Endothelial cell of umbilical vein (primary cell): ENCODE results near the gene TRAPPC3. TPM values are rescaled to one million over a fixed set of nuclear protein-coding genes. Genes with fewer than 3 reads are reported as not detected.

ENCODE experiments used
- BruUV-seq: library from RNA; stranded (reverse); fragments of 400-500 nt; replicated peaks from 2 replicates; lab custom pipeline; 2021; lab: Mats Ljungman, UMichigan
- CTCF ChIA-PET: fragments of 300-600, 350-600 bp; sonication (Branson Sonifier 250); formaldehyde crosslinking; loops from one replicate; lab custom pipeline; 2021; ENCODE audit warnings: antibody characterized with exemption, inconsistent platforms; lab: Charles Lee
- POLR2A ChIA-PET: fragments of 300-600, 350-600 bp; sonication (Branson Sonifier 250); formaldehyde crosslinking; loops from one replicate; lab custom pipeline; 2021; ENCODE audit warnings: antibody characterized with exemption, inconsistent platforms; lab: Charles Lee
- DNase-seq: peaks from one replicate; pipeline ENCODE4 v3.0.0-alpha.2; 2011; ENCODE audit warnings: low read depth, low spot score
- FAIRE-seq: peaks from 2 replicates; lab custom pipeline; 2011; peaks lifted over from hg19 to GRCh38; lab: Jason Lieb, UNC
- H2AFZ ChIP-seq: 2 replicates; pipeline ENCODE4 v1.6.0; 2012; ENCODE audit warnings: low read depth, low read length, control low read depth, inconsistent platforms
- H3K27ac ChIP-seq: 2 replicates; pipeline ENCODE4 v1.5.1; 2011; ENCODE audit warnings: low read depth, mild to moderate bottlenecking, control low read depth, low read length, moderate library complexity; ENCODE audit not compliant: insufficient read depth
- H3K27me3 ChIP-seq, 2 experiments: 2 replicates each; pipeline versions ENCODE4 v1.6.0 to v1.6.1; 2011; ENCODE audit warnings: low read length in 2 of 2, mixed read lengths in 1 of 2; ENCODE audit not compliant: control insufficient read depth in 2 of 2, insufficient read depth in 2 of 2
- H3K36me3 ChIP-seq, 2 experiments: 2 replicates in 1 of 2; 3 replicates in 1 of 2; pipeline ENCODE4 v1.5.1; 2011; ENCODE audit warnings: low read length in 2 of 2, mild to moderate bottlenecking in 1 of 2, moderate library complexity in 1 of 2; ENCODE audit not compliant: control insufficient read depth in 2 of 2, insufficient read depth in 2 of 2; ENCODE audit errors: extremely low read depth in 1 of 2
- H3K4me1 ChIP-seq: 3 replicates; pipeline ENCODE4 v1.5.1; 2011; ENCODE audit warnings: mild to moderate bottlenecking, low read length; ENCODE audit not compliant: control insufficient read depth, insufficient read depth; ENCODE audit errors: extremely low read depth
- H3K4me2 ChIP-seq: 2 replicates; pipeline ENCODE4 v1.6.1; 2011; ENCODE audit warnings: low read length, control low read depth, mixed read lengths; ENCODE audit not compliant: insufficient read depth
- H3K4me3 ChIP-seq, 3 experiments: fragments of 200-600 bp in 1 of 3; sonication (generic), shearing (Covaris generic) in 1 of 3; replicated peaks in 1 of 3; 2 replicates each; pipeline ENCODE4 v1.5.1; 2011 to 2016; ENCODE audit warnings: control low read depth in 3 of 3, low read length in 3 of 3, mild to moderate bottlenecking in 2 of 3, inconsistent platforms in 1 of 3, low read depth in 1 of 3, moderate library complexity in 1 of 3; ENCODE audit not compliant: insufficient read depth in 1 of 3
- H3K79me2 ChIP-seq: 2 replicates; pipeline ENCODE4 v1.6.0; 2012; ENCODE audit warnings: low read length, inconsistent platforms; ENCODE audit not compliant: control insufficient read depth, insufficient read depth
- H3K9ac ChIP-seq: replicated peaks from 2 replicates; pipeline ENCODE3; 2011; ENCODE audit warnings: low read length, control low read depth; ENCODE audit not compliant: insufficient read depth; ENCODE audit errors: extremely low read depth
- H3K9me1 ChIP-seq: replicated peaks from 3 replicates; pipeline ENCODE4 v1.6.0; 2011; ENCODE audit warnings: mild to moderate bottlenecking, low read length; ENCODE audit not compliant: control insufficient read depth, insufficient read depth; ENCODE audit errors: extremely low read depth
- H3K9me3 ChIP-seq: replicated peaks from 2 replicates; pipeline ENCODE4 v1.5.1; 2012; ENCODE audit warnings: low read length, inconsistent platforms; ENCODE audit not compliant: control insufficient read depth, insufficient read depth
- H4K20me1 ChIP-seq: replicated peaks from 2 replicates; pipeline ENCODE3; 2011; ENCODE audit warnings: mild to moderate bottlenecking, low read length; ENCODE audit not compliant: control insufficient read depth, insufficient read depth; ENCODE audit errors: extremely low read depth
- EZH2 ChIP-seq: IDR thresholded peaks from 2 replicates; pipeline ENCODE4 v1.6.1; 2012; ENCODE audit warnings: borderline replicate concordance, low read depth, mild to moderate bottlenecking, moderate library complexity, low read length, inconsistent platforms; ENCODE audit not compliant: severe bottlenecking
- GATA2 ChIP-seq: IDR thresholded peaks from 2 replicates; pipeline ENCODE4 v1.7.0; 2011; ENCODE audit warnings: low read depth, mild to moderate bottlenecking, moderate library complexity, mixed read lengths, low read length; ENCODE audit not compliant: insufficient read length, insufficient read depth
- JUN ChIP-seq: IDR thresholded peaks from 2 replicates; pipeline ENCODE4 v1.6.1; 2011; ENCODE audit warnings: borderline replicate concordance, low read depth; ENCODE audit not compliant: insufficient read length, insufficient read depth
- MYC ChIP-seq: IDR thresholded peaks from one replicate; pipeline ENCODE4 v1.6.1; 2011; ENCODE audit warnings: mild to moderate bottlenecking, low read depth, low read length
- POLR2A ChIP-seq: IDR thresholded peaks from 2 replicates; pipeline ENCODE4 v1.6.1; 2012; ENCODE audit warnings: low read depth, mild to moderate bottlenecking, control low read depth, low read length
- POLR2AphosphoS5 ChIP-seq: IDR thresholded peaks from 2 replicates; pipeline ENCODE4 v1.6.1; 2012; ENCODE audit warnings: low read depth, mild to moderate bottlenecking, control low read depth, low read length, moderate library complexity; ENCODE audit not compliant: insufficient read depth
- dilution Hi-C: fragments of 300-500 bp; cut with MboI; formaldehyde crosslinking; loops from one replicate; pipeline ENCODE4 v1.15.0; 2019; ENCODE audit warnings: low sequenced_read_pairs; ENCODE audit not compliant: extremely low pct_ligation_motif_present
- intact Hi-C: fragments of 100-400 bp; cut with micrococcal nuclease; formaldehyde crosslinking; loops from one replicate; pipeline ENCODE4 v1.10.0; 2022
- polyA plus RNA-seq, 4 experiments: library from polyadenylated mRNA; depleted of rRNA in 3 of 4; stranded (reverse) in 3 of 4; unstranded in 1 of 4; fragments of >200 nt; gene quantifications; 2 replicates each; pipeline versions ENCODE4 v1.2.1 to v1.2.3, GENCODE V29; 2011 to 2012; ENCODE audit warnings: missing spikeins in 1 of 4
- total RNA-seq: library from RNA; stranded (reverse); gene quantifications from 2 replicates; pipeline ENCODE4 v1.2.3, GENCODE V29; 2021
- TF ChIP-seq, protein P1 (sequence below): IDR thresholded peaks from 2 replicates; pipeline ENCODE4 v1.6.1; 2011; ENCODE audit not compliant: insufficient read depth, insufficient read length
- TF ChIP-seq, protein P2 (sequence below), 2 donors: IDR thresholded peaks; 1 replicate in 1 of 2; 2 replicates in 1 of 2; pipeline ENCODE4 v1.5.1; 2011; ENCODE audit warnings: low read length in 2 of 2, mild to moderate bottlenecking in 2 of 2, moderate library complexity in 2 of 2, control low read depth in 1 of 2, inconsistent platforms in 1 of 2, low read depth in 1 of 2; ENCODE audit not compliant: insufficient read depth in 1 of 2; ENCODE audit errors: extremely low read depth in 1 of 2

TRAPPC3 gene
- total and polyA plus RNA-seq, 2 donors (not counting 3 experiments of a cell fraction or from before 2014, with no cell fraction given) = 93.4 to 125 TPM

GRCh38 chr1:36183309-36183856, 34.1 kb upstream of the TRAPPC3 start:
- dilution Hi-C loops = no loop called here

GRCh38 chr1:36182734-36183133, 33.4 kb upstream of the TRAPPC3 start:
- dilution Hi-C loops = no loop called here
- no peaks in the 10 kb centered on the region for H4K20me1 ChIP-seq
- H3K27ac ChIP-seq = no peak overlapping the region
- H3K4me1 ChIP-seq = peaks cover 4% of the 10 kb centered on the region
- TF ChIP-seq, protein P1, sequence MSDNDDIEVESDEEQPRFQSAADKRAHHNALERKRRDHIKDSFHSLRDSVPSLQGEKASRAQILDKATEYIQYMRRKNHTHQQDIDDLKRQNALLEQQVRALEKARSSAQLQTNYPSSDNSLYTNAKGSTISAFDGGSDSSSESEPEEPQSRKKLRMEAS = no peak
- TF ChIP-seq EZH2 = no peak
- peak; percentile 4 for TF ChIP-seq POLR2AphosphoS5
- no peak for TF ChIP-seq GATA2
- TF ChIP-seq, protein P2, sequence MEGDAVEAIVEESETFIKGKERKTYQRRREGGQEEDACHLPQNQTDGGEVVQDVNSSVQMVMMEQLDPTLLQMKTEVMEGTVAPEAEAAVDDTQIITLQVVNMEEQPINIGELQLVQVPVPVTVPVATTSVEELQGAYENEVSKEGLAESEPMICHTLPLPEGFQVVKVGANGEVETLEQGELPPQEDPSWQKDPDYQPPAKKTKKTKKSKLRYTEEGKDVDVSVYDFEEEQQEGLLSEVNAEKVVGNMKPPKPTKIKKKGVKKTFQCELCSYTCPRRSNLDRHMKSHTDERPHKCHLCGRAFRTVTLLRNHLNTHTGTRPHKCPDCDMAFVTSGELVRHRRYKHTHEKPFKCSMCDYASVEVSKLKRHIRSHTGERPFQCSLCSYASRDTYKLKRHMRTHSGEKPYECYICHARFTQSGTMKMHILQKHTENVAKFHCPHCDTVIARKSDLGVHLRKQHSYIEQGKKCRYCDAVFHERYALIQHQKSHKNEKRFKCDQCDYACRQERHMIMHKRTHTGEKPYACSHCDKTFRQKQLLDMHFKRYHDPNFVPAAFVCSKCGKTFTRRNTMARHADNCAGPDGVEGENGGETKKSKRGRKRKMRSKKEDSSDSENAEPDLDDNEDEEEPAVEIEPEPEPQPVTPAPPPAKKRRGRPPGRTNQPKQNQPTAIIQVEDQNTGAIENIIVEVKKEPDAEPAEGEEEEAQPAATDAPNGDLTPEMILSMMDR (IDR thresholded peaks at IDR 0.05; ENCODE audit: extremely low read depth in 1 of 2, insufficient read depth in 1 of 2, low read depth in 1 of 2, low read length in 2 of 2) = no peak
- TF ChIP-seq MYC = no peak
- TF ChIP-seq JUN = no peak
- FAIRE-seq (no peak), DNase-seq (no peak)
- H3K79me2 ChIP-seq = no peaks in the 10 kb centered on the region
- H3K36me3 ChIP-seq = peaks cover 16 to 30% of the 10 kb centered on the region in 2 experiments
- no peaks in the 10 kb centered on the region for H3K9me1 ChIP-seq
- H3K9ac ChIP-seq = no peak overlapping the region
- CTCF ChIA-PET = interaction anchor here (0.6 to 2.1 kb wide), 6 partner anchors 10 to 103 kb away, joined by 3 to 14 read pairs (median 3); partner anchors contain the start of gene TRAPPC3
- H2AFZ ChIP-seq = no peak overlapping the region
- intact Hi-C loops = no loop called here
- H3K9me3 ChIP-seq = no peaks in the 10 kb centered on the region
- no peak overlapping the region for H3K4me3 ChIP-seq
- no TSS peak for BruUV-seq
- no peak overlapping the region for H3K4me2 ChIP-seq
- H3K27me3 ChIP-seq = no peaks in the 10 kb centered on the region
- POLR2A ChIA-PET = interaction anchor here (0.7 kb wide), 1 partner anchor 60 kb away, joined by 14 read pairs; no protein-coding TSS in a partner anchor

More at GRCh38 chr1:36183309-36183856, 34.1 kb upstream of the TRAPPC3 start:
- Histone ChIP-seq H2AFZ (no peak overlapping the region), H4K20me1 (no peaks in the 10 kb centered on the region), H3K4me3 (no peak overlapping the region), H3K36me3 (peaks cover 15 to 27% of the 10 kb centered on the region in 2 experiments), H3K4me2 (no peak overlapping the region), H3K27me3 (no peaks in the 10 kb centered on the region), H3K27ac (no peak overlapping the region), H3K9me3 (no peaks in the 10 kb centered on the region), H3K9ac (no peak overlapping the region), H3K4me1 (peaks cover 6% of the 10 kb centered on the region), H3K9me1 (no peaks in the 10 kb centered on the region), H3K79me2 (no peaks in the 10 kb centered on the region)
- ChIA-PET POLR2A (interaction anchor here (0.7 kb wide), 1 partner anchor 59 kb away, joined by 14 read pairs; no protein-coding TSS in a partner anchor), CTCF (interaction anchor here (0.6 to 2.1 kb wide), 7 partner anchors 10 to 100 kb away, joined by 3 to 14 read pairs (median 3); partner anchors contain the start of gene TRAPPC3)
- TF ChIP-seq POLR2A (peak; percentile 44), POLR2AphosphoS5 (no peak)
- DNase-seq (no peak), FAIRE-seq (peak; percentile 67)
- BruUV-seq = no TSS peak
- intact Hi-C loops = no loop called here
